ENCODE data around the gene SHISA3.
A peak's percentile ranks its signal among the peaks of the same experiment; 100 is the strongest.
"Not testable (repeated sequence)": the region's sequence is repeated elsewhere in the genome, so short reads cannot be mapped to it uniquely, and the experiment has no call there.

SHISA3 gene

DNA sequence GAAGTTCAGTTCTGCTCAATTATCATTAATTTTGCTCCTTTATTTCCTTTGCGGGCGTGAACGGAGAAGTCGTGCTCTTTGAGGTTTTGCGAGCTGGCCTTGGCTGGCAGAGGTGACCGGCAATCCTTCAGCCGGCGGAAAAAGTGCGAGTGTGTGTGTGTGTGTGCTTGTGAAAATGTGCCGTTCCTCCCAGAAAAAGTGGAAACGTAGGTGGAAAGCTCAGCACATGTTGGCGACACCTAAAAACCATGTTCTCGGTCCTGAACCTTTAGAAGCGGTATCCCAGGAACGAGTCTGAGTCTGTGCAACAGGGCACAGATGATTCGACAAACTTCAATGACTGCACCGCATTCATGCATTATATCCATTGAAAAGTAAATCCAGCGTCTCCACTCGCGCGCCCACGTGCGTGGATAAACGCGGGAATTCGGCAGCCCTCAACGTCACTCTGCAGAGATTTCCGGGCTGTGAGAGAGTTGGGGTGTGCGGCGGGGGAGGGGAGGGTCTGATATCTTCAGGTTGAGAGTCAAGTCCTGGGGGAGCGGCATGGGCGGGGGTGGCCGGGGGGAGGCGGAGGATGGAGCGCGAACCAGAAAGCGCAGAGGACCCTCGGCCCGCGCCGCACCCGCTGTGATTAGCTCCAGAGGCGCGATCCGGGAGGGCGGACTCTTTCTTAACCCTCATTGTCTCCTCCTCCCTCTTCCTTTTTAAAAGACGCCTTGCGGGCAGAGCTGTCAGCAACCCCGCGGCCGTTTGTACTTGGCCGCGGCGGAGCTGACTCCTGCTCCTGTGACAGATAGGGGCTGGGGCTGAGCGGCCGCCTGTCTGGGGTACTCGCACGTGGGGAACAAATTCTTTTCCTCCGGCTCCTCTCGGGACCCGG is at the start of gene SHISA3:
Gene SHISA3 (plus strand): TSS at position 737 of the 883 bp plus-strand sequence. CDS start 569 bp downstream, outside the sequence.
- no peak for DNase-seq (ENCODE audit: low read depth)

DNA sequence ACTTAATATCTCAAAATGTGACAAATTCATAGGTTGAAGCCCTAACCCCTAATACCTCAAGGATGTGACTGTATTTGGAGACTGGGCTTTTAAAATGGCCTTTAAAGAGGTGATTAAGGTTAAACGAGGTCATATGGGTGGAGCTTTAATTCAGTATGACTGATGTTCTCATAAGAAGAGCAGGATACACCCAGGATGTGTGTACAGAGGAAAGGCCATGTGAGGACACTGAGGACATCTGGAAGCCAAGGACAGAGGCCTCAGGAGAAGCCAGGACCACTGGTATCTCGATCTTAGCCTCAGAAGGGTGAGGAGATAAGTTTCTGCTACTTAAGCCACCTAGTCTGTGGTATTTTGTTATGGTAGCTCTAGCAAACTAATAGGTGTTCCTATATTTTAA is 49.0 kb upstream of the SHISA3 start:
- DNase-seq (ENCODE audit: low read depth): no peak

GRCh38 chr4:42348692-42349091 is 48.6 kb upstream of the SHISA3 start:
- DNase-seq (ENCODE audit: low read depth): no peak

DNA sequence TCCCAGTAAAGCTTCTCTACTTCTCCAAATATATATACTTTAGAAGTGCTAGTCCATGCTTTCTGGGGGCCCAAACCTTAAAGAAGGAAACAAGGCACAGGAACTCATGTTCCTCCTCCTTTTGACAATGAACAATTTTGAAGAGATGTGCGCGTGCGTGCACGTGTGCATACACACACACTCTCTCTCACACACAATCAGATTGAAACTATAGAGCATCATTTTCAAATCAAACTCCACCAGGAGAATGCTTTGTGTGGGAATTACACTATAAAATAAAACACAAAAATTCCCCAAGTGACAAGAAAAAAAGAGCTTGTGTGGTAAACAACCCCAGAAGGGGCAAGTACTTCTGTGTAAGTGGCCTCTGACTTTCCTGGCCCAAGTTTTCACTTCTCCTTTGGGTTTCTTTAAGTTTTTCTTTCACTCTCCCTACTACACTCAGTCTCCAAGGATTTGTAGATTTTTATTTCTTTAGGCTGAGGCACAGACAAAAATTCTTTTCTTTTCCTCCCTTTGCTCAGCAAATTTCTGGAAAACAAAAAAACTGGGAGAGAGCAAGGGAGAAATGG is 46.6 kb upstream of the SHISA3 start:
- no peak for DNase-seq (ENCODE audit: low read depth)

DNA sequence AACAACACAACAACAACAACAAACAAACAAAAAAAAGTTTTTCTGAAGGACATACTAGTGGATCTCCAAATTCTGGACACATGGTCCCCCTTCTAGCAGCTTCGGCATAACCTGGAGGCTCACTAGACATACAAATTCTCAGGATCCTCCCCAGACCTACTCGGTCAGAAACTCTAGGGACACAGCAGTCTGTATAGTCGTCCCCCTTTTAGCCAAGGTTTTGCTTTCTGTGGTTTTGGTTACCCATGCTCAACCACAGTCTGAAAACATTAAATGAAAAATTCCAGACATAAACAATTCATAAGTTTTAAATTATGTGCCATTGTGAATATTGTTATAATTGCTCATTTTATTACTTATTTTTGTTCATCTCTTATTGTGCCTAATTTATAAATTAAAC is 45.2 kb upstream of the SHISA3 start:
- no peak for DNase-seq (ENCODE audit: low read depth)

DNA sequence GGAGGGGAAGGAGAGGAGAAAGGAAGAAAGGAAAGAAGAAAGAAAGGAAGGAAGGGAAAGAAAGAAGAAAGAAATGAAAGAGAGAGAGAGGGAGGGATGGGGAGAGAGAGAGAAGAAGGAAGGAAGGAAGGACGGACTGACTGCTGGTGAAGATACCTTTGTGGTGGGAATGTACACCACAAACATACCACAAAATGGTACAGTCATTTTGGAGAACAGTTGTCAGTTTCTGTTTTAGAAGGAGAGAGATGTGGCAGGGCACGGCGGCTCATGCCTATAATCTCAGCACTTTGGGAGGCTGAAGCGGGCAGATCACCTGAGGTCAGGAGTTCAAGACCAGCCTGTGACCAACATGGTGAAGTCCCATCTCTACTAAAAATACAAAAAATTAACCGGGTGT is 40.0 kb upstream of the SHISA3 start:
- no peak for DNase-seq (ENCODE audit: low read depth)

DNA sequence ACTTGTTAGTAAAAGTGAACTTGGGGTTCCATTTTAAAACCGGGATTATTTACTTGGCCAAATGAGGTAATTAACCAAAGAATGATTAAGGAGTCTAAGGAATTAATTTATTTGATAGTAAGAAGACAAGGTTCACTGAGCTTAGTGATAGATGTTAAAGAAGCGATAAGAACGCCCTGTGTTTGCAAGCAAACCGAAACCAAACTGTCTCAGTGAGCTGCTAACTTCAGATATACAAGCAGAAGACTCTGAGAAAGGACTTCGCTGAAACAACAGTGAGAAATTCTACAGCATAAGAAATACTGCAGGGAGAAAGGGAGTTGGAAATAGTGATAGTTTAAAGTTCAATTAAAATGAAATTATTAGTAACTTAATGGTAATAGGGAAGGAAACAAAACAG is 37.6 kb upstream of the SHISA3 start:
- DNase-seq (ENCODE audit: low read depth): no peak

DNA sequence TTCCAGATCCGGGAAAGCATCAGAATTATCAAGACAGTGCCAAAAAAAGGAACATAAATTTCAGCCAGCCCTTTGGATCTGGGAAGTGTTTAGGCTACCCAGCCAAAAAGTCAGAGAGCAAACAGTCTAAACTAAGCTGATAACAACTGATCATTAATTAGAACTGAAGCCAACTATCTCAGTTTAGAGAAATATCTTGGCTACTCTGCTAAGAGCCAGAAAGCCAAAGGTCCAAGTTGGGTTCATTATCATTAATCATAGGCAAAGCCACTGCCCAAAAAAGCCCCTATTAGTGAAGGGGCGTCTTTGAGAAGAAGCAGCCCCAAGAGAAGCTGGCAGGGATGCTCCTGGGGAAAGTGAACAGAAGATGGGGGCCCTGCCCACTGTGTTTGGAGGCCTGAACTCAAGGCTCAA is 37.0 kb upstream of the SHISA3 start:
- no peak for DNase-seq (ENCODE audit: low read depth)

DNA sequence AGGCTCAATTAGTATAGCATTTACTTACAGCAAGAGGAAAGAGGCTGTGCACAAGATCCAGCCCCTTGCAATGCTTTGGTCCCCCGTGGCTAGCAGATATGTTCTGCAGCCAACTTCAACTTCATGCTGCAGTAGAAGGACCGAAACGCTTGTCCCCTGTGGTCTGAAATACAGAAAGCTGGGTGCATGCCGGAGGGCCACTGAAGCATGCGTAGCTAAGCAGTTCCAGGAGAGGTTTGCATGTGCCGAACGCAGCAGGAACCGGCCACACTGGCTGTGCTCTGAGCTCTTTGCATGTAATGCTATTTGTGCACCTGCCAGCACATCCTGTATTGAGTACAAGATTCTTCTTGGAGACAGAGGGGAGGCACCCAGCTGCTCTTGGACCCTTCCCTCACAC is 35.8 kb upstream of the SHISA3 start:
- no peak for DNase-seq (ENCODE audit: low read depth)

DNA sequence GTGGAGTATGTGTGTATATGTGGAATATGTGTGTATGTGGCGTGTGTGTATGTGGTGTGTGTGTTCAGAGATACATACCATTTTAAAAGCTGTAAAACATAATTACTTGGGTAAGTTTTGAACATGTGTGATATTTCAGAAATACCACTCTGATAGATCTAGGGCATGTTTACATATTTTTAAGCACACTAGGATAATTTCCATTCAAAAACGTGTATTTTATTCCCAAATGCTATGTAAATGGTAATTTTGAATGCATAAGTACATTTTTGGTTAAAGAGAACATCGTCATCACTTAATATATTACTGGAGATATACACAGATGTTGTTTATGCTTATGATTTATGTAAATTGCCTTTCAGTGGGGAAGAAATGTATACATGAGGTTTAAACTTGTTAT is 34.7 kb upstream of the SHISA3 start:
- DNase-seq (ENCODE audit: low read depth): no peak

GRCh38 chr4:42363614-42364013 is 33.7 kb upstream of the SHISA3 start:
- DNase-seq (ENCODE audit: low read depth): no peak

GRCh38 chr4:42364266-42365053 is 32.8 kb upstream of the SHISA3 start:
- no peak for DNase-seq (ENCODE audit: low read depth)

- no peak for DNase-seq (ENCODE audit: low read depth)
Observed at GRCh38 chr4:42366959-42367358, 30.3 kb upstream of the SHISA3 start.

- no peak for DNase-seq (ENCODE audit: low read depth)
Observed at GRCh38 chr4:42369489-42369888, 27.8 kb upstream of the SHISA3 start.

- peak; percentile 20 for DNase-seq (ENCODE audit: low read depth)
Observed at GRCh38 chr4:42371305-42372252, 25.7 kb upstream of the SHISA3 start.

DNA sequence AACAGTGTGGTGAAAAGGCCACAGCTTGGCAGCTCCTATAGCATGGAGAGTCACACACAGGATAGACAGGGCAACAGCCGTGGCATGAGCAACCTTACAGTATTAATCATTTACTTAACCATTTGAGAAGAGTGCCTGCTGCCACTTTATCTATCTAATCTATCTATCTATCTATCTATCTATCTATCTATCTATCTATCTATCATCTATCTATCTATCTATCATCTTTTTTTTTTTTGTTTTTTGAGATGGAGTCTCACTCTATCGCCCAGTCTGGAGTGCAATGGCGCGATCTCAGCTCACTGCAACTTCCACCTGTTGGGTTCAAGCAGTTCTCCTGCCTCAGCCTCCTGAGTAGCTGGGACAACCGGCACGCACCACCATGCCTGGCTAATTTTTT is 25.0 kb upstream of the SHISA3 start:
- DNase-seq (ENCODE audit: low read depth): not testable (repeated sequence)

DNA sequence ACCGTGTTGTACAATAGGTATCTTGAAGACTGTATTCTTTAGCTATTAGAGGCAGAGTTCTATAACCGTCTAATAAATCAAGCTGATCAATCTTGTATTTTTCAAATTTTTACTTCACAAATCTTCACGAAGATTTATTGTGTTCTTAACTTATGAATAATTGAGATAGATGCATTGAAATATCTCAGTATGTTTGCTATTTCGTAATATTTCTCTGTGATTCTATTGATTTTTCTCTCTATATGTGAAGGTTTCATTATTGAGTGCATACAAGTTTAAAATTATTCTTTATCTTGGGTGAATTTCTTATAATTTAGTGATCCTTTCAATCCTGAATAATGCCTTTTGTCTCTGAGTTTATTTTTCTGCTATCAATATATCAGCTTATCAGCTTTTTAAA is 19.8 kb upstream of the SHISA3 start:
- no peak for DNase-seq (ENCODE audit: low read depth)

DNA sequence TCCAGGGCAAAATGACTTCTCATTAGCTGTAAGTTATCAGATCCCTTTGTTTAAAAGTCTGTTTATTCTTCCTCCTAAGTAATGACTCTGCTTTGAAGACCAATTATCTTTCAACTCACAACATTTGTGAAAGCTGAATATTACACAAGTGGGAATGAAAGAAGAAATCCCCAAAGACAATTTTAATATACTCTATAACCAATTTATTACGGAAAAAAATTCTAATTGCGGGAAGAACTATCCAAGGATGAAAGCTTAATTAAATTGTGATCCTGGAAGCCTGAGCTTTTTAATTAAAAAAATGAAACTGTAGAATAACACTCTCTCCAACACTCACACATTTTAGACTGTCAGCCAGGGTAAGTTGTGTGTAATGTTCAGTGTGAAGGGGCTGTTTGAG is 15.6 kb upstream of the SHISA3 start:
- no peak for DNase-seq (ENCODE audit: low read depth)

GRCh38 chr4:42385516-42385915 is 11.8 kb upstream of the SHISA3 start:
- no peak for DNase-seq (ENCODE audit: low read depth)

- DNase-seq (ENCODE audit: low read depth): no peak
Observed at GRCh38 chr4:42390622-42391354, 6.5 kb upstream of the SHISA3 start.

DNA sequence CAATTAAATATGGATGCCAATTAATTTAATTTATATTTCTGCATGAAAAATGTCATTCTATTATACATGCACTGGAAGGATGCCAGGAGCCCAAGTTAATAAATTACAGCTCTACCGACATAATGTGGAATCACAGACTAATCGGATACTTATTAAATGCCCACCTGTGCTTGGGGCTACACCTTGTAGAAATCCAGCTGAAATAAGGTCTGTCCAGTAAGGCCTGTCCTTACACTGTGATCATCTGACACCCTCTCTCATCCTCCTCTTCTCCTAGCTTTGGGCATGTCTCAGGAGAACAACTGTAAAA is 6.0 kb upstream of the SHISA3 start:
- no peak for DNase-seq (ENCODE audit: low read depth)

Data from HS-5 (cell line).